Neural cell (in vitro differentiated cells): ENCODE measurements around the gene GPR143. TPM values are rescaled to one million over a fixed set of nuclear protein-coding genes. Genes with fewer than 3 reads are reported as not detected.

Experiments
- H2AFZ ChIP-seq: fragments of 200-600, 300-800 bp; sonication (generic), shearing (Covaris generic); 2 replicates; pipeline ENCODE4 v1.6.0; 2014; ENCODE audit warnings: low read depth, mild to moderate bottlenecking, antibody characterized with exemption, low read length, moderate library complexity
- H3F3A ChIP-seq: fragments of 200-600 bp; shearing (Covaris generic); 2 replicates; pipeline ENCODE4 v1.6.1; 2016; ENCODE audit warnings: mild to moderate bottlenecking, moderate library complexity, mixed read lengths, antibody characterized with exemption, low read length; ENCODE audit not compliant: insufficient read depth, poor library complexity, severe bottlenecking
- H3K27ac ChIP-seq: fragments of 200-600, 300-800 bp; sonication (generic), shearing (Covaris generic); 2 replicates; pipeline ENCODE4 v1.5.1; 2014; ENCODE audit warnings: mild to moderate bottlenecking, low read length, moderate library complexity
- H3K27me3 ChIP-seq: fragments of 300-800, 200-600 bp; sonication (generic), shearing (Covaris generic); 2 replicates; pipeline ENCODE4 v1.6.0; 2014; ENCODE audit warnings: mild to moderate bottlenecking, low read depth, low read length, moderate library complexity; ENCODE audit not compliant: insufficient read depth
- H3K36me3 ChIP-seq: fragments of 300-800, 200-600 bp; sonication (generic), shearing (Covaris generic); 2 replicates; pipeline ENCODE4 v1.5.1; 2014; ENCODE audit warnings: mild to moderate bottlenecking, antibody characterized with exemption, low read length, moderate library complexity; ENCODE audit not compliant: insufficient read depth
- H3K4me2 ChIP-seq: fragments of 300-800, 200-600 bp; sonication (generic), shearing (Covaris generic); 2 replicates; pipeline ENCODE4 v1.6.0; 2014; ENCODE audit warnings: mild to moderate bottlenecking, low read length
- H3K4me3 ChIP-seq: fragments of 300-800, 200-600 bp; sonication (generic), shearing (Covaris generic); 2 replicates; pipeline ENCODE4 v1.5.1; 2014; ENCODE audit warnings: mild to moderate bottlenecking, low read length, moderate library complexity
- H3K79me2 ChIP-seq: fragments of 200-600 bp; shearing (Covaris generic); replicated peaks from 2 replicates; pipeline ENCODE4 v1.6.0; 2014; ENCODE audit warnings: mild to moderate bottlenecking, low read length, moderate library complexity; ENCODE audit not compliant: insufficient read depth
- H3K9ac ChIP-seq: fragments of 300-800, 200-600 bp; sonication (generic), shearing (Covaris generic); 2 replicates; pipeline ENCODE4 v1.6.1; 2016; ENCODE audit warnings: mild to moderate bottlenecking, low read length, mixed read lengths
- H3K9me2 ChIP-seq: fragments of 200-600 bp; shearing (Covaris generic); 2 replicates; pipeline ENCODE4 v1.6.1; 2016; ENCODE audit warnings: mild to moderate bottlenecking, low read length, mixed read lengths; ENCODE audit not compliant: insufficient read depth
- H3K9me3 ChIP-seq: fragments of 200-600, 300-800 bp; sonication (generic), shearing (Covaris generic); 2 replicates; pipeline ENCODE4 v1.6.1; 2016; ENCODE audit warnings: mild to moderate bottlenecking, mixed run types, low read length, moderate library complexity, mixed read lengths
- H4K20me1 ChIP-seq: fragments of 200-600 bp; shearing (Covaris generic); 2 replicates; pipeline ENCODE4 v1.6.1; 2016; ENCODE audit warnings: mild to moderate bottlenecking, mixed run types; ENCODE audit not compliant: insufficient read depth
- CTCF ChIP-seq: fragments of 450-650 bp; IDR thresholded peaks from 2 replicates; pipeline ENCODE4 v1.5.1; 2014; ENCODE audit warnings: antibody characterized with exemption, mild to moderate bottlenecking, moderate library complexity; ENCODE audit not compliant: poor library complexity, severe bottlenecking
- EP300 ChIP-seq: fragments of 450-650 bp; conservative IDR thresholded peaks from 2 replicates; pipeline ENCODE4 v1.6.1; 2014; ENCODE audit warnings: antibody characterized with exemption, mild to moderate bottlenecking, moderate library complexity; ENCODE audit not compliant: poor library complexity, severe bottlenecking
- EZH2 ChIP-seq: fragments of 200-600, 300-800 bp; shearing (Covaris generic), sonication (generic); IDR thresholded peaks from 2 replicates; pipeline ENCODE4 v1.6.1; 2014; ENCODE audit warnings: antibody characterized with exemption, low read length, borderline replicate concordance, mild to moderate bottlenecking; ENCODE audit not compliant: insufficient read depth, poor library complexity, severe bottlenecking
- MXI1 ChIP-seq: fragments of 450-650 bp; conservative IDR thresholded peaks from 2 replicates; pipeline ENCODE4 v1.6.1; 2014; ENCODE audit warnings: antibody characterized with exemption, mild to moderate bottlenecking; ENCODE audit not compliant: poor library complexity, severe bottlenecking
- POLR2AphosphoS5 ChIP-seq: IDR thresholded peaks from 2 replicates; pipeline ENCODE4 v1.6.1; 2012
- RAD21 ChIP-seq: fragments of 450-650 bp; conservative IDR thresholded peaks from 2 replicates; pipeline ENCODE4 v1.6.1; 2014; ENCODE audit warnings: antibody characterized with exemption, mild to moderate bottlenecking, moderate library complexity
- REST ChIP-seq: IDR thresholded peaks from 2 replicates; pipeline ENCODE4 v1.6.1; 2012; ENCODE audit warnings: borderline replicate concordance
- SMC3 ChIP-seq: fragments of 450-650 bp; conservative IDR thresholded peaks from 2 replicates; pipeline ENCODE4 v1.6.1; 2014; ENCODE audit warnings: antibody characterized with exemption, mild to moderate bottlenecking, moderate library complexity; ENCODE audit not compliant: poor library complexity
- TAF1 ChIP-seq: IDR thresholded peaks from 2 replicates; pipeline ENCODE4 v1.6.1; 2012; ENCODE audit warnings: low read depth
- polyA plus RNA-seq: library from polyadenylated mRNA; depleted of rRNA; stranded (reverse); fragments of >200 nt; gene quantifications from 2 replicates; pipeline ENCODE4 v1.2.3, GENCODE V29; 2014

Gene GPR143
- polyA plus RNA-seq, 1 donor from 2014 or later: 5.5 TPM

DNA sequence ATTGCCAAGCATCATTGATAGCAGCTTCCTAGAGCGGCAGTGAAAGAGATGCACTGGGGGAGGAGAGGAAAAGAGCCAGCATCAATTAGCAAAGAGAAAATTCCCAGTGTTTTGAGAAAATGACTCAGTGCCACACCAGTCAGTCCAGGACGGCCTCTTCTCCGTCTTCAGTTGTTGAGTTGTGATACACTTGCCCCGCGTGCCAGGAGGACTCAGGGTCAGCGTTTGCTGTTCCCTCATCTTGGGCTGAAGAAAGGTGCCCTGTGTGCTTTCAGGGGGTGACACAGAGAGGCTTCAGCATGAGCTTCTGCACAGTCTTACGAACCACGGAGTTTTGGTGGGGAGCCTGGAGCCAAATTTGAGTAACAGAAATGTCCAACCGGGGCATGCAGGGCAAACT, 82.3 kb downstream of the GPR143 start:
- TF ChIP-seq EZH2: no peak
- TF ChIP-seq MXI1: no peak
- TF ChIP-seq CTCF: no peak
- no peak for TF ChIP-seq SMC3
- TF ChIP-seq RAD21: no peak
- TF ChIP-seq EP300: no peak
- no peaks in the 10 kb centered on the region for H3K27me3 ChIP-seq
- H3K79me2 ChIP-seq: no peaks in the 10 kb centered on the region
- H3K9me2 ChIP-seq: no peaks in the 10 kb centered on the region
- H3K4me3 ChIP-seq: no peak overlapping the region
- H3K27ac ChIP-seq: no peak overlapping the region
- H3K36me3 ChIP-seq: no peaks in the 10 kb centered on the region
- no peak overlapping the region for H2AFZ ChIP-seq
- no peak overlapping the region for H3K4me2 ChIP-seq
- no peak overlapping the region for H3K9ac ChIP-seq
- no peaks in the 10 kb centered on the region for H3K9me3 ChIP-seq
- no peaks in the 10 kb centered on the region for H3F3A ChIP-seq
- H4K20me1 ChIP-seq: no peaks in the 10 kb centered on the region

DNA sequence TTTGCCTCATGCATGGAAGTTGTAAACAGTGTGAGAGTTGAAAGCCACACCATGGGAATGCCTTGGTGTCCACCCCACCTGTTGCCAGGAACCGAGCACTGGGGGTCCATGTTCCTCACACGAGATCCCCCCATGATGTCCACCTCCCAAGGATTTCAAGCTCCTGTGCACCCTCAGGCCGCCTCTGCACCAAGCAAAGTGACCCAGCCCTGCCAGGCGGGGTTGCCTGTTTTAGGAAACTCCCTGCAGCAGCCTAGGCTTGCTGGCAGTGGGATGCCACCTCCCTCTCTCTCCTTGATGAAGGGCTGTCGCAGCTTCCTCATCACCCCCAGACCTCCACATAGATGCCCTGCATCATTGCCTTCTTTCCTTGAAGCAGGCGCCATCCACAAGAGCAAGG, 82.8 kb downstream of the GPR143 start:
- Histone ChIP-seq H3K4me3 (no peak overlapping the region), H3K36me3 (no peaks in the 10 kb centered on the region), H3F3A (no peaks in the 10 kb centered on the region), H3K4me2 (no peak overlapping the region), H3K79me2 (no peaks in the 10 kb centered on the region), H2AFZ (no peak overlapping the region), H3K27me3 (no peaks in the 10 kb centered on the region), H3K27ac (no peak overlapping the region), H4K20me1 (no peaks in the 10 kb centered on the region), H3K9me2 (no peaks in the 10 kb centered on the region), H3K9ac (no peak overlapping the region), H3K9me3 (no peaks in the 10 kb centered on the region)
- TF ChIP-seq CTCF (no peak), REST (no peak), RAD21 (no peak), TAF1 (no peak), EP300 (no peak), EZH2 (no peak), MXI1 (no peak), SMC3 (no peak), POLR2AphosphoS5 (no peak)
